GM21526 (cell line): ENCODE results near the gene MARF1.
"Not testable (repeated sequence)": the region's sequence is repeated elsewhere in the genome, so short reads cannot be mapped to it uniquely, and the experiment has no call there.

Source experiments
- ATAC-seq: cut with Tn5 transposase; IDR thresholded peaks from one replicate; pipeline ENCODE4 v1.9.1; 2021; ENCODE audit warnings: moderate library complexity; ENCODE audit not compliant: unreplicated experiment, low FRiP score

The MARF1 gene

GRCh38 chr16:15655561-15655960 lies 12.6 kb upstream of the MARF1 start:
- ATAC-seq = not testable (repeated sequence)

- ATAC-seq = no peak
Measured at GRCh38 chr16:15654591-15654990, 11.6 kb upstream of the MARF1 start.

- no peak for ATAC-seq
Measured at GRCh38 chr16:15653227-15653626, 10.3 kb upstream of the MARF1 start.

GRCh38 chr16:15652293-15653001 lies 9.5 kb upstream of the MARF1 start:
- no peak for ATAC-seq

GRCh38 chr16:15650698-15651171 lies 7.8 kb upstream of the MARF1 start:
- ATAC-seq = peak; percentile 17

GRCh38 chr16:15650019-15650697 lies 7.2 kb upstream of the MARF1 start, which contains the start of gene NDE1:
Gene NDE1, plus strand, starts transcription at chr16:15650245. Its CDS starts 14,534 bp downstream, at chr16:15664779.
- ATAC-seq = peak; percentile 56

- no peak for ATAC-seq
Measured at GRCh38 chr16:15649727-15650018, 6.7 kb upstream of the MARF1 start.

GRCh38 chr16:15649311-15649710 lies 6.4 kb upstream of the MARF1 start:
- not testable (repeated sequence) for ATAC-seq

- ATAC-seq = no peak
Measured at GRCh38 chr16:15648135-15648730, 5.3 kb upstream of the MARF1 start.

- ATAC-seq = no peak
Measured at GRCh38 chr16:15647294-15648014, 4.5 kb upstream of the MARF1 start.

GRCh38 chr16:15646557-15647293 lies 3.8 kb upstream of the MARF1 start:
- not testable (repeated sequence) for ATAC-seq

- ATAC-seq = not testable (repeated sequence)
Measured at GRCh38 chr16:15644962-15645465, 2.1 kb upstream of the MARF1 start.

GRCh38 chr16:15644267-15644961 lies 1.5 kb upstream of the MARF1 start:
- no peak for ATAC-seq

- ATAC-seq = no peak
Measured at GRCh38 chr16:15643946-15644250, 944 bp upstream of the MARF1 start.

GRCh38 chr16:15642557-15643047 lies 352 bp downstream of the MARF1 start:
- ATAC-seq = peak; percentile 47

GRCh38 chr16:15641753-15642556 lies 999 bp downstream of the MARF1 start:
- ATAC-seq = no peak

- ATAC-seq = no peak
Measured at GRCh38 chr16:15640966-15641365, 2.0 kb downstream of the MARF1 start.

- ATAC-seq = no peak
Measured at GRCh38 chr16:15639061-15639568, 3.8 kb downstream of the MARF1 start.
